Retina (tissue), 1 donor: Measurements from ENCODE around the gene FLVCR2.

Source experiments
- DNase-seq: peaks from one replicate; pipeline ENCODE4 v3.0.0-alpha.2; 2016

FLVCR2 gene

DNA sequence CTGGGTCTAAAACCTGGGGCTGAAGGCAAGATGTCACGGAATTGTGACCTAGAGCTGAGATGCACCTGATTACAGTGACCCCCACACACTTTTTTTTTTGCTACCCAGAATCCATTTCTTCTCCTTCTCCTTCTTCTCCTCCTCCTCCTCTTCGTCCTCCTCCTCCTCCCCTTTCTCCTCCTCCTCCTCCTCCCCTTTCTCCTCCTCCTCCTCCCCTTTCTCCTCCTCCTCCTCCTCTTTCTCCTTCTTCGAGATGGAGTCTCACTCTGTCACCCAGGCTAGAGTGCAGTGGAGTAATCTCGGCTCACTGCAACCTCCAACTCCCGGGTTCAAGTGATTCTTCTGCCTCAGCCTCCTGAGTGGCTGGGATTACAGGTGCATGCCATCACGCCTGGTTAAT is 19.4 kb upstream of the FLVCR2 start:
- DNase-seq: no peak

DNA sequence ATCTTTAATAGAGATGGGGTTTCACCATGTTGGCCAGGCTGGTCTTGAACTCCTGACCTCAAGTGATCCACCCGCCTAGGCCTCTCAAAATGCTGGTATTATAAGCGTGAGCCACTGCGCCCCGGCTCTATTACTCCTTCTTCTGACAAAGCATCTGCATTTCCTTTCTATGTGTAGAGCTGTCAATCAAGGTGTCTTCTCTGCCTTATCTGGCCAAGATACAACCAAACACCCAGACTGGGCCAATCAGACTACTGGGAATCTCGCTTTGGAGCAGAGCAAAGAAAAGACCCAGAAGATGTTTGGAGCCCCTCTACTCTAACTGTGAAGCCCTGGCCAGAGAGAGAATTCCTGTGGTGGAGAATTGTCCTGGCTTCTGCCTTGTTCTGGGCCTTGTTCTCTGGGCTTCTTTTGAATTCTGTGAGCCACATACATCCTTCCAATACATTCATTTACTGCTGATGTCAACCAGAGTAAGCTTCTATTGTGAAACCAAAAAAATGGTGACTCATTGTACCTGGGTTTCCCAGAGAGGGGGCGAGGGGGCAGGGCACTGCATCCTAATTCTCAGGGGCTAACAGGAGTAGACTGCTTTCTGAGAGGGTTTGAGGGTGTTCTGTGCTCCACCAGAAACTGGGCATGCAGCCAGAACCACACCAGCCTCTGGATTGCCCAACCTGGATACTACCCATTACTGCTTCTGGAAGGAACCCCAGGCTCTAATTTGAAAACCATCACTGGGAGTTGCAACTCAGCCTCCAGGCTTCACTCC is 18.8 kb upstream of the FLVCR2 start:
- no peak for DNase-seq

DNA sequence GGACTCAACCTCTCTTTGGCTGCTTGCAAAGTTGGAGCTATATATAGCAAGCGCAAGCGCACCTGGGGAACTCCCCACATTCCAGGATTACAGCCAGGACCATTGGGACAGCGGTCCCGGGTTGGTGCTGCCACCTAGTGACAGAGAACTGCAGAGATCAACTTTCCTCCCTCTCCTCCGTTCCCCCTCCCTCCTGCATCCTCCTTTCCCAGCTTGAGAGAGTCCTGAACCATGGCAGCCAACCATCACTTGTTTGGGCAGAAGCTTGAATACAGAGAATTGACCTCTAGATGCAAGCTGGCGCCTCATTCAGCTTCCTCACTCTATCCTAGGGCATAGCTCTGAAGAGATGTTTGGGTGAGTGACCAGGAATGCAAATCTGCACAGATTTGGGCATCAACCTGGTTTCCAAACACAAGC is 17.4 kb upstream of the FLVCR2 start:
- peak; percentile 75 for DNase-seq

DNA sequence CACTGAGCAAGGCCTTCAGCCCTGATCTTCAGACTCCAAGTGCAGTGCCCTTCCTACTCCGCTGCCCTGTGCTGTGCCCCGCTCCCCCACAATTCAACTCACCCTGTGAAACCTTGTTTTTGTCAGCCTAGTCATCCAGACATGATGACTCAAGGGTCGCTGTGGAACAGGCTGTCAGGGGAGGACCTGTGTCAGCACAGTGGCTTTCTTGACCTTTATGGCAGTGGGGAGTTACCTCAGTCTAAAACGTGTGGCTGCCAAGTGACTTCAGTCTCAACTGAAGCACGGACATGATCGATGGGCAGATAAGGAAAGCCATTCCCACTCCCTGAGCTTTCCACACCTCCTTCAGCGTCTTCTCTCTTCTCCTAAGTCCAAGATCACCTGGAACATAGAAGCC is 16.3 kb upstream of the FLVCR2 start:
- no peak for DNase-seq

DNA sequence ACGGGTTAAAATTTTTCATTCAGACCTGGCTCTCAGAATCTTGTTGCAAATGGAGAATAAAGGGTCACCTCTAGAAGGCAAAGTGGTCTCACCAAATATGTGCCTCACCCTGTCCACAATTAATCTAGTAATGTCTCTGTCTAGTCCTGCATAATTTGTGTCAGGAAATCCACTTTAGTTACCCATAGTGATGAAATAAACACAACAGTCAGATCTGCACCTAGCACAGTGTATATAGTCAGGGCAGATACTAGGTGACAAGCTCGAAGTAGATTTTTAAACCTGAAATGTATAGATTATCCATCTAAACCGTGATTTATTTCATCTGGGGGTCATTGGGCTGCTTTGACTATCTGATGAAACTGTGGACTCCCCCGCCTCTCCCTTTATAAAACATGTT is 15.9 kb upstream of the FLVCR2 start:
- no peak for DNase-seq

DNA sequence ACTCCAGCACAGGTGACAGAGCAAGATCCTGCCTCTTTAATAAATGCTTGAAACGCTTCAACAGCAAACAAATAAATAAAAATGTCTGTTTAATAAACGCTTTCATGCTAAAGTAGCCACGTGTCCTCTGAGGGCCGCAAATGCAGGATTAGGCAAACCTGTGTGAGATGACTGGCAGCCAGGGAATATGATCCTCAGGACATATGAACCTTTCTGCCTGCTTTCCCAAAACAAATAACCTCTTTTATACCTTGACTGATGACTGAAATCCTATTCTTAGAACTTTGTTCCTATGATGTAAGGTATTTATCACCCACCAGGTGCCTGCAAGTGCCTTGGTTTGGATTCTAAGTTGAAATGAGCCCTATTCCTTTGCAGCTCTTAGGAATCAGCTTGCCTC is 14.5 kb upstream of the FLVCR2 start:
- no peak for DNase-seq

DNA sequence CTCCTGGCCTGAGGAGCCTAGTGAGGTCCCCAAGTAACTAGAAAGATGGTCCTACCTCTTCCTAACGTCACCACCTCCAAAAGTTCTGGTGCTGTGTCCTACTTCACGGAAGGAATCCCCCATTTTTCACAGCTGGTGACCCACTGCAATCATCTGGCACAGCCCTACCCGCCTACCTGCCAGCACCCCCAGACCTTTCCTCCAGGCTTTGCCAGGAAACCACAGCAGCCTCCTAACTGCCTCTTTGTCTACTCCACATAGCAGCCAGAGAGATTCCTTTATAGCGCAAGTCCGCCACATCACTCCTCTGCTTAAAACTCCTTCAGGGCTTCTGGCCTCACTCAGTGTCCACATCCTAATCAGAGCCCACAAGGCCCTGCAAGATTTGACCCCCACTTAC is 13.4 kb upstream of the FLVCR2 start:
- no peak for DNase-seq

DNA sequence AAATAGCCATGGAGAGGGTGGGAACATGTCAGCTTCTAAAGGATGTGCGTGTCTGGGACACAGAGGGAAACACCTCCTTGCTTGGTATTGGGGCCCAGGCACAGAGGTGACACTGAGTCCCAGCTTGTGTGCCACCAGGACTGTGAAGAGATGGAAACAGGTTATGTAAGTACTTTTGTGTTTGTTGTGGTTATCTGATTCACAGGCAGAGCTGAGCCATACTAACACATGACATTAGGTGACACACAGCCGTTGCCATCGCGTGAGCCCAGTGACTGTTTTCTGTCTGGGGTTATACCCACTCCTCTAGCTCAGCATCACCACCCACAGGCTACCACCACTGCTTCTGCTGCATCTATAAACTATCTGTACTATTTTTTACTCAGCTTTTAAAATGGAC is 12.1 kb upstream of the FLVCR2 start:
- DNase-seq: no peak

DNA sequence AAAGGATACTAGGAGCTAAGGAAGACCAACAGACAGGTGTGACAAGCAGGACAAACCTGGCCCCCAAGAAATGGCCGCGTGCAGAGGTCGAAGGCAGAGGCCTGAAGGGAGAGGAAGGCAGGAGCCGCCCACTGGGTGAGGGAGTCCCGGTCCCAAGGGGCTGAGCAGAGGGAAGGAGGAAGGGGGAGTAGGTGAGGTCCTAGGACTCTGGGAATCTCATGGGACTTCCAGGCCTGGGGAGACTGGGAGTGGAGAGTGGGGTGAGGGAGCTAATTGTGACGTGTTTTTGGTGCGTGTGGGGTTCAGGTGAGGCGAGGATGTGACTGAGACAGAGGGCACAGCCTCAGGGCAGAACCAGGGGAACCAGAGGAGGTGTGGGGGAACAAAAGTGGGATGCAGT is 11.7 kb upstream of the FLVCR2 start:
- DNase-seq: no peak

DNA sequence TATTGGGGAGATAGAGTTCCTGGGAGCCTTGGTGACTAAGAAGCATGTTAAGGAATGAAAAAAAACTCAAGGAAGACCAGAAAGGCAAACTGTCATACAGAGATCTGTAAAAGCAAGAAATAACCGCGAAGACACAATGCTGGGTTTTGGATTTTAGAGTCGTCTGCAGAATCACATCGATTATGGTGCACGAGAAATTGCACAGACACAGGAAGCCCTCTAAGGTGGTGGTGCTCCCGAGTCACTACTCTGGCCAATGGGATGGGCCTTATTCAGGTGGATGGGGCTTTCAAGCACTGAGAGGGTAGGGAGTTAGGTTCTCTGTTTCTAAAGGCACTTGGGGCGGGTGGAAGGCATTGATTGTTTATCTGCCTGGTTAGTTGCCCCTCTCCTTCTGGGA is 10.3 kb upstream of the FLVCR2 start:
- DNase-seq: no peak

DNA sequence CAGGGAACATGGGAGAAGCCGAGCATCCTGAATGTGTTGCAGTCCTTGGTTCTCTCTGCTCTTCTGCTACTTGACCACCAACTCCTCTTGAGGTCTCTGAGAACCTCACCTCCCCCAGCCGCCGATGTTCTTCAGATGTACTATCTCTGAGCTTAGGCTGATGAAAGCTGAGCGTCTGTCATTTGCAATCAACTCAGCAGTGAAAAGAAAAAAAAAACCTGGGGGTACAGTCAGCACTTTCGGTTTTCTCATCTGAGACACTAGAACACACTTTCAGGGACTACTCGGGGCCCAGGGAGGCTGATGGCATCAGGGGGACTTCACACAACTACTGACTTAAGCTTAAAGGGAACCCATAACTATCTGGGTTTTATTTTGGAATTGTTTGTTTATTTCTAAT is 9.6 kb upstream of the FLVCR2 start:
- DNase-seq: no peak

DNA sequence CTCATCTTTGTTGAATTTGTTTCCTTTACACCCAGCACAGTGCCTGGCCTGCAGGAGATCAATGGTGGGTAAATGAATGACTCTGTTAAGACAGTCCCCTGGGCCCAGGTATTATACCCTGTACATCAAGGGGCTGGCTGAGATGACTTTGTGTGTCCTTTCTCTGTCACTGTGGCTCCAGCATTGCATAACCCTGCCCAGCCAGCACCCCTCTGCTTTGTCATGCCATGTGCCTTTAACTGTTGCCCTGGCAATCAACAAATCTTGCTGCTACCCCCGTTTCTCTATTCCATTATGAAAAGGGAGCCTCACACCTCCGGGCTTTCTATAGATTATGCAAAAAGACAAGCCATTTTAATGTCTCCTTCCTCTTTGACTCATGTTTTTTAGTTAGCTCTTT is 7.6 kb upstream of the FLVCR2 start:
- no peak for DNase-seq

DNA sequence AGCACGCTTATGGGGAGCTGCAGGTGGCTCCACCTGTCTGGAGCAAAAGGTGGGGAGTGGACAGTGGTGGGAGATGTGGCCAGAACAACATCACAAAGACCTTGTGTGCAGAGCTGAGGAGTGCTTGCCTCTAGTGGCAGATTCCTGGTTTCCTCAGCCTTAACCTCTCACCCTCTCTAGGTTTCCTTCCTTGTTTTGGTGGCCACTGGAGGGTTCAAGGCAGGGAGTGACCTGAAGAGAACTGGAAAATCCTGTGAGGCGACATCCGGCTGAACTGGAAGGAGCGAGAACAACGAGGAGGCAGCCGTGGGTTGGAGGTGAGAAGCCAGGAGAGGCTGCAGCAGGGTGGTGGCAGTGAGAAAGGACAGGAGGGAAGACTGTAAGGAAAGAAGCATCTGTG is 6.3 kb upstream of the FLVCR2 start:
- DNase-seq: no peak

DNA sequence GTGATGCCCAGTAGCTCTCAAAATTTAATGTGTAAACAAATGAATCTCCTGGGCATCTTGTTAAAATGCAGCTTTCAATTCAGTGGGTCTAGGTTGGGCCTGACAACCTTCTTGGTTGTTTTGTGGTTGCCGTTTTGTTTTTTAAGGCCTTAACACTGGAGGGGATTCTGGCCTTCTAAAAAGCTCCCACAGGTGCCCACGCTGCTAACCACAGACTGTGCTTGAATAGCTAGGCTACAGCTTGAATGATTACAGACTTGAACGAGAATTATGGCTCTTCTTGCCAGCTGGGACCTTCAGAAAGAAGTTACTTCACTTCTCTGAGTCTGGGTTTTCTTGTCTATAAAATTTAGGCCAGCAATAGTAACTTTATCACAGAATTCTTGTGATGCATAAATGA is 1.3 kb upstream of the FLVCR2 start:
- no peak for DNase-seq

DNA sequence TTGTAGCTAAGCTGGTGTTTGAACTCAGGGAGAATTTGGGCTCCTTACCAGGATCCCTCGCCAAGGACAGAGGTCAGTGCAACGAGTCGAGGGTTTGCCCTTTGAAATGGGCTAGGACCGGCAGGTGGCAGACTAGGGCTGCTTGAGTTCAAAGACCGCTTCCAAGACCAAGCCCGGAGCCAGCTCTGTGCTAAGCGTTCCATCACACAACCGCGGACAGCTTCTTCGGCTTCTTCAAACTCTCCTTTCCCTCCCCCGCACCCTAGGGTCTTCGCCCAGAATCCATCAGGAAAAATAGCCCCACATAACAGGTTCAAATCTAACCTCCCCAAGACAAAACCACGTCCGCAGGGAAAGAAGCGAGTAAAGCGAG is 705 bp upstream of the FLVCR2 start:
- DNase-seq: peak; percentile 85

DNA sequence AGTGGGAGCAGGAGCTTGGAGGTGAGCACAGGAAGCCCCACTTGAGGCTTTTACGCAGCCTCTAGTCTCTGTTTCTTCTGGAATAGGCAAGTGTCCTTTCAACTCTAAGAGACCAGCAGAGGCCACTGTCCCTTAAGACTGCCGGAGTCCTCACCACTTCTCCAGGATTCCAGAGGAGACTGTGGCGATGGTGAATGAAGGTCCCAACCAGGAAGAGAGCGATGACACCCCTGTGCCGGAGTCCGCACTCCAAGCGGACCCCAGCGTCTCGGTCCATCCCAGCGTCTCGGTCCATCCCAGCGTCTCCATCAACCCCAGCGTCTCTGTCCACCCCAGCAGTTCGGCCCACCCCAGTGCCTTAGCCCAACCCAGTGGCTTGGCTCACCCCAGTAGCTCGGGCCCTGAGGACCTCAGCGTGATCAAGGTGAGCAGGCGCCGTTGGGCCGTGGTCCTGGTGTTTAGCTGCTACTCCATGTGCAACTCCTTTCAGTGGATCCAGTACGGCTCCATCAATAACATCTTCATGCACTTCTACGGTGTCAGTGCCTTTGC is 442 bp downstream of the FLVCR2 start:
- DNase-seq: no peak

DNA sequence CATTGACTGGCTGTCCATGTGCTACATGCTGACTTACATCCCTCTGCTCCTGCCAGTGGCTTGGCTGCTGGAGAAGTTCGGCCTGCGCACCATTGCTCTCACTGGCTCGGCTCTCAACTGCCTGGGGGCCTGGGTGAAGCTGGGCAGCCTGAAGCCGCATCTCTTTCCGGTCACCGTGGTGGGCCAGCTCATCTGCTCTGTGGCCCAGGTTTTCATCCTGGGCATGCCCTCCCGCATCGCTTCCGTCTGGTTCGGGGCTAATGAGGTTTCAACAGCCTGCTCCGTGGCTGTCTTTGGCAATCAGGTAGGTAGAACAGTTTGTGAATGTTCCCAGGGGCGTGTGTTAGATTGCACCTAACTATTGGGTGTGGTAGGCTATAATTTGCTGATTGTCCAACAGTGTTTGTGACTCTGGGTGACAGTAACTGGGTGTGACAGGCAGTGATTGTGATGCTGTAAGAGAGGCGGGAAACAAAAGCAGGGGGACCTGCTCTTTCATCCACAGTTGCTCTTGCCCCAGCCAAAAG is 981 bp downstream of the FLVCR2 start:
- DNase-seq: peak; percentile 15

DNA sequence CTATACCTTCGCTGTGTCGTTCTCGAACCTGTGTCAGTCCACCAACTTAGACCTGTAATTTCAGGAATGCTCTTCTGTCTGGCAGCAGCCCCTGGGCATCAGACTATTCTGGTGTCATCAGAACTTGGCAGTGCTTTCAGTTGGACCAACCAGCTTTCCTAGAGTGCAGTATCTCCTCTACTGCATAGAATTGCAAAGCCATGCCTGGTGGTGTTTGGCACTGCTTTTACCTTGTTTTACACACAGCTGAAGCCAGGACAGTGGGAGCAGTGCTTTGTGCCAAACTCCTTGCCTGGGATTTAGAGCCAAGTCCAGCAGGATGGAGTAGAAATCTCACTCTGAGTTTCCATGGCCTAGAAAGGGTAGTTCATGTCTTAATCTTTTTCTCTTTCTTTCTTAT is 1.5 kb downstream of the FLVCR2 start:
- DNase-seq: no peak

DNA sequence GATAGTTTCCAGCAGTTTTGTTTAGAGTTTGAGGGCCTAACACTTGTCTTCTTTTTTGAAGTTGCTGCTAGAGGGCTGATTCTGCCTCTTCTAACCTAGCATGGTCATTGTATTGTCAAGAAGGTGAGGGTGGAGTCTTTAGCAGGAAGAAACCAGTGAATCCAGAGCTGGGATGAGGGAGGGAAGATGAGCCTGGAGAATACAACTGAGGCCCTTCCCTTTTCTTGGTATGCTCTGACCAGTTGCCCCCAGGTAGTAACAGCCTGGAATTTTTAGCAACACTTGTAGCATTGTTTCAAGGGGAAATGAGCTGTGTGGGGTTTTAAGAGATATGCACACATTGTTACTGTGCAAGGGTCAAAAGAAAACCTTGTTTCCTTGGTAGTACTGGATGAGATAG is 9.0 kb downstream of the FLVCR2 start:
- no peak for DNase-seq

DNA sequence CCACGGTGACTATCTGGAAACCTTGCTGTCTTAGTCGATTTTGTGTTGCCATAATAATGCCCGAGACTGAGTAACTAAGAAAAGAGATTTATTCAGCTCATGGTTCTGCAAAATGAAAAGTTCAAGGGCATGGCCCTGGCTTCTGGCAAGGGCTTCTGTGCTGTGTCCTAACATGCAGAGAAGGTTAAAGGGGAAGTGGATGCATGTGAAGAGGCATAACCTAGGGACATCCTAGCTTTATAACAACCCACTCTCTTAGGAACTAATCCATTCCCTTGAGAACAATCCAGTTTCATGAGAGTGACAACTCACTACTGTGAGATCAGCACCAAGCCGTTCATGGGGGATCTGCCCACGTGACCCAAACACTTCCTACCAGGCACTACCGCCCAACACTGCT is 11.5 kb downstream of the FLVCR2 start:
- no peak for DNase-seq

DNA sequence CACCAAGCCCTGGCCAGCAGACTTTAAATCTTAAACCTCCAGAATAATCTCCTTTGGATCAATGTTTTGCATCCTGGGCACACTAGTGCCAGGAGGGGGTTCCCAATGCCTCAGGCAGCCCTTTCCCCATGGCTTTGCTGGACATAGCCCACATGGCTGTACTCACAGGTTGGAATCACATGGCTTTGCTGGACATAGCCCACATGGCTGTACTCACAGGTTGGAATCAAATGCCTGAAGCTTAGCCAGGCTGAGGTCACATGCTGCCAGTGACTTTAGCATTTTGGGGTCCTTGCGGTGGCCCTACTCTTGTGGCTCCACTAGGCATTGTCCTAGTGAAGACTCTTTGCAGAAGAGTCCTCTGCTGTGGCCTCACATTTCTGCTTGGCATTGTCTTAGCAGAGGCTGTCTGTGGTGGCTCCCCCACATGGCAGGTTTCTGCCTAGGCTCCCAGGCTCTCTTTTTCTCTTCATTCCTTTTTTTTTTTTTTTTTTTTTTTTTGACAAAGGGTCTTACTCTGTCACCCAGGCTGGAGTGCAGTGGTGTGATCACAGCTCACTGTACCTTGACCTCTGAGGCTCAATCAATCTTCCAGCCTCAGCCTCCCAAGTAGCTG is 13.0 kb downstream of the FLVCR2 start:
- DNase-seq: no peak

DNA sequence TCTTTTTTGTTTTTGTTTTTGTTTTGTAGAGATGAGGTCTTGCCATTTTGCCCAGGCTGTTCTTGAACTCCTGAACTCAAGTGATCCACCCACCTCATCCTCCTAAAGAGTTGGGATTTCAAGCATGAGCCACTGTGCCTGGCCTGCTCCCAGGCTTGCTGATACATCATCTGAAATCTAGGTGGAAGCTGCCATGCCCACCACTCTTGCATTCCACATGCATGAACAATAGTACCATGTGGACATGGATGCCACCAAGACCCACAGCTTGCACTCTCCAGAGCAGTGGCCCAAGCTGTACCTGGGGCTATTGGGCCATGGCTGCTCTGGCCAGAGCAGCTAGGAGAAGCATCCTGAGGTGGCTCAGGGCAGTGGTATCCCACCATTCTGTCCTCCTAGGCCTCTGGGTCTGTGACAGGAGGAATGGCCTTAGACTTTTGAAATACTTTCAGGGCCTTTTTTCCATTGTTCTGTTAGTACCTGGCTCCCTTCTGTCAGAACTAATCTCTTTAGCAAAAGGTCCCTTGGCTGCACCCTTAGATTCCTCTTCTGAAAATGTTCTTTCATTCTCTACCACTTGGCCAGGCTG is 13.7 kb downstream of the FLVCR2 start:
- DNase-seq: no peak

DNA sequence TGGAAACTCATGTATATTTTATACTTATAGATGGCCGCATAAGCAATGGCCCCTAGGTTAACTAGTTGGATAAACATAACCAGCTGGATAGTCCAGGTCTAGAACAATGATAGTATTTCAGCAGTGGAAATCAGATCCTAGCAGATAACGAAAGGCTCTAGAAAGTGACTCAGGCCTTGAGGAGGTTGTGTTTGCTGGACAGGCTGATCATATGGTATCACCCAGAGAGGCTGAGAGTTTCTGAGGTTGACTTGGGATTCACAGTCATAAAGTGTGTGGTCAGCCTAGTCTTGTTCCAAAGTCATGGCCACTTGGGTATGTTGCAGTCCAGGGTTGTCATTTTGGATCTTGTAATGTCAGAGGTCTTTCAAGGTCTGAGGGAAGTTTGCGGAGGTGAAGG is 16.8 kb downstream of the FLVCR2 start:
- no peak for DNase-seq

DNA sequence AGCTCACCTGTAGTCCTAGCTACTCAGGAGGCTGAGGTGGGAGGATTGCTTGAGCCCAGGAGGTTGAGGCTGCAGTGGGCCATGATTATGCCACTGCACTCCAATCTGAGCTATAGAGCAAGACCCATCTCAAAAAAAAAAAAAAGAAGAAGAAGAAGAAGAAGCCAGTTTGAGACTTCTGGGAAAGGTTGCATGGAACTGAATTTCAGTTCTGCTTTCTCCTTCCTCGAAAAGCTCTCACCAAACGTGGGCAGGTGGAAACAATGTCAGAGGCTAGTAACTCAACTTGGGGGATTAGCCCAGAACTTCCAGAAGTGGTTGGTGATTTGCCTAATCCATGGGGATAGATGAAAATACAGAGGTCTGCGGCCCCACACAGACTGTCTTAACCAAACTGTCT is 18.7 kb downstream of the FLVCR2 start:
- DNase-seq: no peak
